Measurements from ENCODE around the gene RFTN1.

GRCh38 chr3:16449369-16449768 is 64.1 kb downstream of the RFTN1 start:
- TF ChIP-seq POLR2AphosphoS5 (IDR thresholded peaks at IDR 0.05; ENCODE audit: low read depth, low read length) (no peak), POLR2A (IDR thresholded peaks at IDR 0.05; ENCODE audit: low read depth, low read length) (no peak), SPI1 (IDR thresholded peaks at IDR 0.05; ENCODE audit: low read depth, low read length) (no peak), TAF1 (IDR thresholded peaks at IDR 0.05; ENCODE audit: low read depth, low read length) (no peak)
